DND-41 (cell line): Measurements from ENCODE around the gene ZMIZ1.
A peak's percentile ranks its signal among the peaks of the same experiment; 100 is the strongest.

Experiments used
- ATAC-seq: fragments of 200-7000 bp; cut with Tn5 transposase; 3 replicates; pipeline ENCODE4 v1.9.1; 2021; ENCODE audit warnings: low read depth; ENCODE audit not compliant: insufficient read depth
- DNase-seq: peaks from one replicate; pipeline ENCODE4 v3.0.0-alpha.2; 2020
- H2AFZ ChIP-seq: 2 replicates; pipeline ENCODE4 v1.6.0; 2012; ENCODE audit warnings: low read depth, low read length
- H3K27ac ChIP-seq: 2 replicates; pipeline ENCODE4 v1.5.1; 2012; ENCODE audit warnings: low read length, inconsistent platforms
- H3K27me3 ChIP-seq: fragments of 200-600 bp; sonication (generic); 2 replicates; pipeline ENCODE4 v1.6.0; 2012; ENCODE audit warnings: low read length, mild to moderate bottlenecking, inconsistent platforms; ENCODE audit not compliant: insufficient read depth, poor library complexity
- H3K36me3 ChIP-seq: 2 replicates; pipeline ENCODE4 v1.5.1; 2012; ENCODE audit warnings: low read length, inconsistent platforms; ENCODE audit not compliant: insufficient read depth
- H3K4me1 ChIP-seq: 2 replicates; pipeline ENCODE4 v1.5.1; 2012; ENCODE audit warnings: mild to moderate bottlenecking, low read length; ENCODE audit not compliant: insufficient read depth
- H3K4me2 ChIP-seq: 2 replicates; pipeline ENCODE4 v1.6.0; 2012; ENCODE audit warnings: mild to moderate bottlenecking, moderate library complexity, low read length, inconsistent platforms; ENCODE audit not compliant: insufficient read depth
- H3K4me3 ChIP-seq, 2 experiments: fragments of 200-600 bp in 1 of 2; shearing (Covaris generic) in 1 of 2; 2 replicates each; pipeline ENCODE4 v1.5.1; 2012 to 2016; ENCODE audit warnings: inconsistent platforms in 2 of 2, low read length in 2 of 2, mild to moderate bottlenecking in 2 of 2, low read depth in 1 of 2, moderate library complexity in 1 of 2
- H3K79me2 ChIP-seq: 2 replicates; pipeline ENCODE4 v1.6.0; 2012; ENCODE audit warnings: low read length, inconsistent platforms; ENCODE audit not compliant: insufficient read depth
- H3K9ac ChIP-seq: 2 replicates; pipeline ENCODE4 v1.6.0; 2012; ENCODE audit warnings: low read depth, mild to moderate bottlenecking, inconsistent platforms, low read length, moderate library complexity
- H3K9me3 ChIP-seq: 2 replicates; pipeline ENCODE4 v1.5.1; 2012; ENCODE audit warnings: low read length, moderate library complexity, mild to moderate bottlenecking, inconsistent platforms; ENCODE audit not compliant: insufficient read depth, severe bottlenecking
- H4K20me1 ChIP-seq: 2 replicates; pipeline ENCODE4 v1.6.0; 2012; ENCODE audit warnings: low read length; ENCODE audit not compliant: insufficient read depth
- CTCF ChIP-seq: IDR thresholded peaks from 2 replicates; pipeline ENCODE4 v1.5.1; 2012; ENCODE audit warnings: borderline replicate concordance, low read length, moderate library complexity, mild to moderate bottlenecking; ENCODE audit not compliant: poor library complexity, severe bottlenecking; ENCODE audit errors: extremely low read depth
- EZH2 ChIP-seq: IDR thresholded peaks from 3 replicates; pipeline ENCODE4 v1.6.1; 2012; ENCODE audit warnings: borderline replicate concordance, low read depth, mild to moderate bottlenecking, moderate library complexity, low read length, inconsistent platforms; ENCODE audit not compliant: severe bottlenecking

Gene ZMIZ1

GRCh38 chr10:79195091-79195923 is 126.5 kb downstream of the ZMIZ1 start:
- Histone ChIP-seq H3K27ac (no peak overlapping the region), H2AFZ (no peak overlapping the region), H3K9me3 (no peaks in the 10 kb centered on the region), H3K4me1 (no peaks in the 10 kb centered on the region), H3K4me3 (no peak overlapping the region), H3K9ac (no peak overlapping the region), H3K27me3 (no peaks in the 10 kb centered on the region), H4K20me1 (peaks cover 49% of the 10 kb centered on the region), H3K79me2 (no peaks in the 10 kb centered on the region), H3K4me2 (no peak overlapping the region), H3K36me3 (peaks cover 13% of the 10 kb centered on the region; the same call in 1 of the 2 replicates)
- DNase-seq (peak; percentile 75), ATAC-seq (peak; percentile 90)
- TF ChIP-seq EZH2 (no peak), CTCF (peak; percentile 93)

- no peak overlapping the region for H3K27ac ChIP-seq
- no peak overlapping the region for H2AFZ ChIP-seq
- no peak for TF ChIP-seq EZH2
- peak; percentile 94 for TF ChIP-seq CTCF
- ATAC-seq, result peak; percentile 67
- DNase-seq, result peak; percentile 66
- no peaks in the 10 kb centered on the region for H3K4me1 ChIP-seq
- H3K4me3 ChIP-seq, result no peak overlapping the region
- no peaks in the 10 kb centered on the region for H3K79me2 ChIP-seq
- H3K9me3 ChIP-seq, result no peaks in the 10 kb centered on the region
- H3K27me3 ChIP-seq, result no peaks in the 10 kb centered on the region
- H3K36me3 ChIP-seq, result peaks cover 23% of the 10 kb centered on the region
- no peak overlapping the region for H3K9ac ChIP-seq
- H3K4me2 ChIP-seq, result no peak overlapping the region
- peaks cover 49% of the 10 kb centered on the region for H4K20me1 ChIP-seq
These were observed 128.0 kb downstream of the ZMIZ1 start for GRCh38 chr10:79196470-79197461.

GRCh38 chr10:79197558-79197957 is 128.8 kb downstream of the ZMIZ1 start:
- no peak for TF ChIP-seq CTCF

More at GRCh38 chr10:79197558-79197957, 128.8 kb downstream of the ZMIZ1 start:
- Histone ChIP-seq H3K4me2 (no peak overlapping the region), H3K4me3 (no peak overlapping the region), H3K79me2 (no peaks in the 10 kb centered on the region), H3K36me3 (peaks cover 27% of the 10 kb centered on the region), H3K4me1 (no peaks in the 10 kb centered on the region), H3K27me3 (no peaks in the 10 kb centered on the region), H3K9ac (no peak overlapping the region), H2AFZ (no peak overlapping the region), H3K9me3 (no peaks in the 10 kb centered on the region), H4K20me1 (peaks cover 50% of the 10 kb centered on the region), H3K27ac (no peak overlapping the region)
- DNase-seq (no peak), ATAC-seq (no peak)
